ENCODE measurements around the gene GPR160. TPM values are rescaled to one million over a fixed set of nuclear protein-coding genes. Genes with fewer than 3 reads are reported as not detected.

The GPR160 gene
- total RNA-seq, 1 experiment from 2014 or later: 9.9 TPM

DNA sequence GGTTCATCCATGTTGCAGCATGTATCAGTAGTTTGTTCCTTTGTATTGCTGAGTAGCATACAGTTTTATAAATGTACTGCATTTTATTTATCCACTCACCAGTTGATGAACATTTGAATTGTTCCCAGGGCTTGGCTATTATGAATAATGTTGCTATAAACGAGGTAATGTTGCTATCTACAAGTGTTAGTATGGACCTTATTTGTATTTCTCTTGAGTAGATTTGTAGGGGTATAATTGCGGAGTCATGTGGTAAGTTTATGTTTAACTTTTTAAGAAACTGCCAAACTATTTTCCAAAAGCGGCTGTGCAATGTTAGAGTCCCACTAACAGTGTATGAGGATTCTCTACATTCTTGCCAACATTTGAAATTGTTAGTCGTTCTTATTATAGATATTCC lies 13.0 kb downstream of the GPR160 start (continued):
- TF ChIP-seq SRF (IDR thresholded peaks at IDR 0.05; ENCODE audit: low read depth) (no peak), JUND (IDR thresholded peaks at IDR 0.05) (no peak), CBX3 (IDR thresholded peaks at IDR 0.05; ENCODE audit: low read depth) (no peak), SIN3A (IDR thresholded peaks at IDR 0.05; ENCODE audit: low read depth) (no peak), RAD21 (IDR thresholded peaks at IDR 0.05; ENCODE audit: low read depth) (no peak), EZH2phosphoT487 (IDR thresholded peaks at IDR 0.05; ENCODE audit: borderline replicate concordance) (no peak), CEBPB (IDR thresholded peaks at IDR 0.05; ENCODE audit: low read depth) (no peak)
- TF ChIP-seq, protein P1, sequence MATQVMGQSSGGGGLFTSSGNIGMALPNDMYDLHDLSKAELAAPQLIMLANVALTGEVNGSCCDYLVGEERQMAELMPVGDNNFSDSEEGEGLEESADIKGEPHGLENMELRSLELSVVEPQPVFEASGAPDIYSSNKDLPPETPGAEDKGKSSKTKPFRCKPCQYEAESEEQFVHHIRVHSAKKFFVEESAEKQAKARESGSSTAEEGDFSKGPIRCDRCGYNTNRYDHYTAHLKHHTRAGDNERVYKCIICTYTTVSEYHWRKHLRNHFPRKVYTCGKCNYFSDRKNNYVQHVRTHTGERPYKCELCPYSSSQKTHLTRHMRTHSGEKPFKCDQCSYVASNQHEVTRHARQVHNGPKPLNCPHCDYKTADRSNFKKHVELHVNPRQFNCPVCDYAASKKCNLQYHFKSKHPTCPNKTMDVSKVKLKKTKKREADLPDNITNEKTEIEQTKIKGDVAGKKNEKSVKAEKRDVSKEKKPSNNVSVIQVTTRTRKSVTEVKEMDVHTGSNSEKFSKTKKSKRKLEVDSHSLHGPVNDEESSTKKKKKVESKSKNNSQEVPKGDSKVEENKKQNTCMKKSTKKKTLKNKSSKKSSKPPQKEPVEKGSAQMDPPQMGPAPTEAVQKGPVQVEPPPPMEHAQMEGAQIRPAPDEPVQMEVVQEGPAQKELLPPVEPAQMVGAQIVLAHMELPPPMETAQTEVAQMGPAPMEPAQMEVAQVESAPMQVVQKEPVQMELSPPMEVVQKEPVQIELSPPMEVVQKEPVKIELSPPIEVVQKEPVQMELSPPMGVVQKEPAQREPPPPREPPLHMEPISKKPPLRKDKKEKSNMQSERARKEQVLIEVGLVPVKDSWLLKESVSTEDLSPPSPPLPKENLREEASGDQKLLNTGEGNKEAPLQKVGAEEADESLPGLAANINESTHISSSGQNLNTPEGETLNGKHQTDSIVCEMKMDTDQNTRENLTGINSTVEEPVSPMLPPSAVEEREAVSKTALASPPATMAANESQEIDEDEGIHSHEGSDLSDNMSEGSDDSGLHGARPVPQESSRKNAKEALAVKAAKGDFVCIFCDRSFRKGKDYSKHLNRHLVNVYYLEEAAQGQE (IDR thresholded peaks at IDR 0.05; ENCODE audit: low read depth): no peak

DNA sequence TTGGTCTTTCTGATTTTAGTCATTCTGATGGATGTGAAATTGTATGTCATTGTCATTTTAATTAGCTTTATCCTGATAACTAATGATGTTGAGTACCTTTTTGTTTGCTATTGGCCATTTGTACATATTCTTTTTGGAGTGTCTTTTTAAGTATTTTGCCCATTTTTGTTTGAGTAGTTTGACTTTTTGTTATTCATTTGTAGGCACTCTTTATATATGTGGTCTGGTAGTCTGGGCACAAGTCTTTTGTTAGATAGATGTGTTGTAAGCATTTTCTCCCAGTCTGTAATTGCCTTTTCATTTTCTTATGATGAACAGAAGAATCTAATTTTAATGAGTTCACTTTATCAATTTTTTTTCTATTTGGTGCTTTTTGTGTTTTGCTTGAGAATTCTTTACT lies 14.6 kb downstream of the GPR160 start:
- Histone ChIP-seq H3K4me1 (ENCODE audit: control insufficient read depth in 1 of 2, insufficient read depth in 2 of 2, low read length in 2 of 2) (0 out of 4 replicates have a peak, but pooled peaks cover 0 to 2% of the 10 kb centered on the region in 2 experiments), H3K27ac (ENCODE audit: low read depth, low read length) (no peak overlapping the region), H3K4me2 (ENCODE audit: low read length) (no peak overlapping the region), H3K36me3 (ENCODE audit: control insufficient read depth in 1 of 2, insufficient read depth in 2 of 2, low read length in 2 of 2) (no peaks in the 10 kb centered on the region; a peak in 1 of 4 replicates), H3K9ac (ENCODE audit: low read length) (no peak overlapping the region), H3K79me2 (ENCODE audit: insufficient read depth, low read length) (no peaks in the 10 kb centered on the region), H3K9me3 (ENCODE audit: control insufficient read depth in 1 of 2, insufficient read depth in 1 of 2, low read depth in 1 of 2, low read length in 2 of 2) (no peaks in the 10 kb centered on the region), H3K9me2 (ENCODE audit: insufficient read depth) (0 out of 2 replicates have a peak, but pooled peaks cover 4% of the 10 kb centered on the region), H4K20me1 (ENCODE audit: insufficient read depth) (no peaks in the 10 kb centered on the region), H2AFZ (ENCODE audit: low read depth, low read length, poor library complexity, severe bottlenecking) (no peak overlapping the region), H3K4me3 (replicated peaks in 1 of 2; ENCODE audit: low read depth in 1 of 2, low read length in 2 of 2) (no peak overlapping the region), H3K27me3 (ENCODE audit: insufficient read depth, low read length) (no peaks in the 10 kb centered on the region)
- BruUV-seq (replicated peaks): no TSS peak
- RAD21 ChIA-PET (ENCODE audit: low non-redundant PET in 1 of 2, low total read pairs in 2 of 2, uncharacterized antibody in 2 of 2, unreplicated experiment in 2 of 2): no interaction called here
- CTCF ChIA-PET: no interaction called here
- DNase-seq (ENCODE audit: low read depth, low spot score) (no peak), ATAC-seq (no peak)
- POLR2A ChIA-PET: no interaction called here
- intact Hi-C loops (cut with micrococcal nuclease): no loop called here
- TF ChIP-seq EZH2phosphoT487 (IDR thresholded peaks at IDR 0.05; ENCODE audit: borderline replicate concordance) (no peak), JUND (IDR thresholded peaks at IDR 0.05) (no peak), EGR1 (IDR thresholded peaks at IDR 0.05; ENCODE audit: low read depth) (no peak), EZH2 (IDR thresholded peaks at IDR 0.05) (no peak), CEBPB (IDR thresholded peaks at IDR 0.05; ENCODE audit: low read depth) (no peak), ZNF274 (IDR thresholded peaks at IDR 0.05; ENCODE audit: low read depth, low read length) (no peak), POLR2A (IDR thresholded peaks at IDR 0.05; ENCODE audit: borderline replicate concordance, extremely low read depth, insufficient read depth, insufficient read length) (no peak), POLR2AphosphoS5 (IDR thresholded peaks at IDR 0.05; ENCODE audit: low read depth, low read length) (no peak), SRF (IDR thresholded peaks at IDR 0.05; ENCODE audit: low read depth) (no peak), SIN3A (IDR thresholded peaks at IDR 0.05; ENCODE audit: low read depth) (no peak)
- TF ChIP-seq, protein P2, sequence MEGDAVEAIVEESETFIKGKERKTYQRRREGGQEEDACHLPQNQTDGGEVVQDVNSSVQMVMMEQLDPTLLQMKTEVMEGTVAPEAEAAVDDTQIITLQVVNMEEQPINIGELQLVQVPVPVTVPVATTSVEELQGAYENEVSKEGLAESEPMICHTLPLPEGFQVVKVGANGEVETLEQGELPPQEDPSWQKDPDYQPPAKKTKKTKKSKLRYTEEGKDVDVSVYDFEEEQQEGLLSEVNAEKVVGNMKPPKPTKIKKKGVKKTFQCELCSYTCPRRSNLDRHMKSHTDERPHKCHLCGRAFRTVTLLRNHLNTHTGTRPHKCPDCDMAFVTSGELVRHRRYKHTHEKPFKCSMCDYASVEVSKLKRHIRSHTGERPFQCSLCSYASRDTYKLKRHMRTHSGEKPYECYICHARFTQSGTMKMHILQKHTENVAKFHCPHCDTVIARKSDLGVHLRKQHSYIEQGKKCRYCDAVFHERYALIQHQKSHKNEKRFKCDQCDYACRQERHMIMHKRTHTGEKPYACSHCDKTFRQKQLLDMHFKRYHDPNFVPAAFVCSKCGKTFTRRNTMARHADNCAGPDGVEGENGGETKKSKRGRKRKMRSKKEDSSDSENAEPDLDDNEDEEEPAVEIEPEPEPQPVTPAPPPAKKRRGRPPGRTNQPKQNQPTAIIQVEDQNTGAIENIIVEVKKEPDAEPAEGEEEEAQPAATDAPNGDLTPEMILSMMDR (IDR thresholded peaks at IDR 0.05 in 2 of 3, conservative IDR thresholded peaks at IDR 0.05 in 1 of 3; ENCODE audit: borderline replicate concordance in 1 of 3, insufficient read depth in 1 of 3, low read depth in 2 of 3, low read length in 2 of 3): no peak
- TF ChIP-seq, protein P3, sequence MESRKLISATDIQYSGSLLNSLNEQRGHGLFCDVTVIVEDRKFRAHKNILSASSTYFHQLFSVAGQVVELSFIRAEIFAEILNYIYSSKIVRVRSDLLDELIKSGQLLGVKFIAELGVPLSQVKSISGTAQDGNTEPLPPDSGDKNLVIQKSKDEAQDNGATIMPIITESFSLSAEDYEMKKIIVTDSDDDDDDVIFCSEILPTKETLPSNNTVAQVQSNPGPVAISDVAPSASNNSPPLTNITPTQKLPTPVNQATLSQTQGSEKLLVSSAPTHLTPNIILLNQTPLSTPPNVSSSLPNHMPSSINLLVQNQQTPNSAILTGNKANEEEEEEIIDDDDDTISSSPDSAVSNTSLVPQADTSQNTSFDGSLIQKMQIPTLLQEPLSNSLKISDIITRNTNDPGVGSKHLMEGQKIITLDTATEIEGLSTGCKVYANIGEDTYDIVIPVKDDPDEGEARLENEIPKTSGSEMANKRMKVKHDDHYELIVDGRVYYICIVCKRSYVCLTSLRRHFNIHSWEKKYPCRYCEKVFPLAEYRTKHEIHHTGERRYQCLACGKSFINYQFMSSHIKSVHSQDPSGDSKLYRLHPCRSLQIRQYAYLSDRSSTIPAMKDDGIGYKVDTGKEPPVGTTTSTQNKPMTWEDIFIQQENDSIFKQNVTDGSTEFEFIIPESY (IDR thresholded peaks at IDR 0.05; ENCODE audit: extremely low read depth, insufficient replicate concordance, low read length): no peak
